WI38 (cell line): ENCODE data around the gene AMTN.
A peak's percentile ranks its signal among the peaks of the same experiment; 100 is the strongest.
"Not testable (repeated sequence)": the region's sequence is repeated elsewhere in the genome, so short reads cannot be mapped to it uniquely, and the experiment has no call there.

Source experiments
- H3K4me3 ChIP-seq: 2 replicates; pipeline ENCODE4 v1.5.1; 2011; ENCODE audit warnings: low read depth, mild to moderate bottlenecking, control low read depth, low read length
- CTCF ChIP-seq: IDR thresholded peaks from 2 replicates; pipeline ENCODE4 v1.5.1; 2012; ENCODE audit warnings: low read depth, mild to moderate bottlenecking, control low read depth, low read length

AMTN gene

GRCh38 chr4:70533211-70533610, 14.8 kb downstream of the AMTN start:
- no peak for TF ChIP-seq CTCF
- H3K4me3 ChIP-seq: no peak overlapping the region

DNA sequence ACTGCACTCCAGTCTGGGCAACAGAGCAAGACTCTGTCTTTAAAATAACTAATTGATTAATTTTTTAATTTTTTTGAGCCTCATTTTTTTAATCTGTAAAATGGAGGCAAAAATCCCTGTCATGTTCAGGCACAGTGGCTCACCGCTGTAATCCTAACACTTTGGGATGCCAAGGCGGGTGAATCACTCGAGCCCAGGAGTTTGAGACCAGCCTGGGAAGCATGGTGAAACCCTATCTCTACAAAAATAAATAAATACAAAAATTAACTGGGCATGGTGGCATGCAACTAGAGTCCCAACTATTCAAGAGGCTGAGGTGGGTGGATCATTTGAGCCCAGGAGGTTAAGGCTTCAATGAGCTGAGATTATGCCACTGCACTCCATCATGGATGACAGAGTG, 15.4 kb downstream of the AMTN start:
- no peak for TF ChIP-seq CTCF
- H3K4me3 ChIP-seq: no peak overlapping the region

GRCh38 chr4:70534886-70535285, 16.5 kb downstream of the AMTN start:
- H3K4me3 ChIP-seq: not testable (repeated sequence)

GRCh38 chr4:70538869-70539268, 20.5 kb downstream of the AMTN start:
- H3K4me3 ChIP-seq: no peak overlapping the region
- TF ChIP-seq CTCF: no peak

DNA sequence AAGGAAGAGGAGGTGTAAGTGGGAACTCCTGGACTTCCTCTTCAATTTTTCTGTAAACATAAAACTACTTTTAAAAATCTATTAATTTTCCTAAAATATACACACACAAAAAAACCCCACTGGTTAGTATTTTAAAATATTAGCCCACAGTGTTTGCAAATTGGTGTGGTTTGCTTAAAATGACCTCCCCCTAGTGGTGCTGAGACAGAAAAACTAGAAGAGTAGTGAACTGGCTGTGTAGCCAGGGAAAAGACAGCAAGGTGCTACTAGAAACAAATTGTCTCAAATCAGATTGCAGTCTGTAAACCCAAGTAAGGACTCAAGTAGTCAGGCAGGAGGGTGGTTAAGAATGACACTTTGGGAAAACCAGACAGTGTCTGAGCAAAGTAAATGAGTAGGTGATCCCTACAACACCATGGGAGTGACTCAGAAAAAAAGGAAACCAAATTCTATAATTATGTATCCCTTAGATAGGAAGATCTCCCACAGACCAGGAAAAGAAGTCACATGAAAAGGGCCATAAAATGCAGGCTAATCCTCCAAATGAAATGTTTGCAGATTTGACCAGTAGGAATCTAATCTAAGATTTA, 26.0 kb downstream of the AMTN start:
- no peak overlapping the region for H3K4me3 ChIP-seq
- TF ChIP-seq CTCF: peak; percentile 30

DNA sequence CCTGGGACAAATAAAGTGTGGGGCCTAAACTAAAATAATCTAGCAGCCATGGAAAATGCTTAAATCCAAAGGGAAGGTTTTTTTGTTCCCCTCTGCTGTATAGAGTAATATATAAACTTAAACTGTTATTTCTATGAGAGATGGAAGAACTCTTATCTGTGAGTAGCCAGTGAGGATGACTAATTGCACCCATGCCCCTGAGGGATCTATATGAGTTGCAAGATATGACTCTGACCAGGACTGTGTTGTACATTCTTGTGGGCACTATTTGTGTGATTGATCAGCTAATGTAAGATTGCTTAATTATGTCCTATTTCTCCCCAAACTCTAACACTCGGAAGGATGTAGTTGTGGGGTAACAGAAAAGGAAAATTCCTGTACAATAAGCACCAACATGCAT, 38.5 kb downstream of the AMTN start:
- no peak for TF ChIP-seq CTCF
- no peak overlapping the region for H3K4me3 ChIP-seq

- no peak overlapping the region for H3K4me3 ChIP-seq
- peak; percentile 67 for TF ChIP-seq CTCF
Observed at GRCh38 chr4:70559211-70559830, 41.0 kb downstream of the AMTN start.

GRCh38 chr4:70559924-70560323, 41.6 kb downstream of the AMTN start:
- H3K4me3 ChIP-seq: no peak overlapping the region
- TF ChIP-seq CTCF: no peak
